Stimulated activated naive CD8-positive, alpha-beta T cell treated with anti-CD3 and anti-CD28 coated beads, Interleukin-15, amount 100 ng/mL, for 72 hours (primary cell): Measurements from ENCODE around the gene BRCA2.

ENCODE experiments used
- ATAC-seq: fragments of 150-1000 bp; cut with Tn5 transposase; 2 replicates; pipeline ENCODE4 v1.10.0; 2021; ENCODE audit warnings: mild to moderate bottlenecking, moderate library complexity
- DNase-seq, 2 donors: peaks; one replicate each; pipeline ENCODE4 v3.0.0; 2021 to 2022
- H3K27ac Mint-ChIP-seq, 2 donors: one replicate each; pipeline ENCODE4 v1.8.0; 2022; ENCODE audit warnings: mild to moderate bottlenecking in 2 of 2, mixed read lengths in 2 of 2, moderate library complexity in 2 of 2
- H3K27me3 Mint-ChIP-seq: one replicate; pipeline ENCODE4 v1.8.0; 2022; ENCODE audit warnings: mixed read lengths
- H3K4me1 Mint-ChIP-seq: one replicate; pipeline ENCODE4 v1.8.0; 2022; ENCODE audit warnings: mild to moderate bottlenecking, mixed read lengths
- H3K4me3 Mint-ChIP-seq, 2 donors: one replicate each; pipeline ENCODE4 v1.8.0; 2022; ENCODE audit warnings: mild to moderate bottlenecking in 2 of 2, mixed read lengths in 2 of 2, moderate library complexity in 1 of 2
- H3K9me3 Mint-ChIP-seq, 2 donors: one replicate each; pipeline ENCODE4 v1.8.0; 2022; ENCODE audit warnings: mixed read lengths in 2 of 2

Gene BRCA2, protein sequence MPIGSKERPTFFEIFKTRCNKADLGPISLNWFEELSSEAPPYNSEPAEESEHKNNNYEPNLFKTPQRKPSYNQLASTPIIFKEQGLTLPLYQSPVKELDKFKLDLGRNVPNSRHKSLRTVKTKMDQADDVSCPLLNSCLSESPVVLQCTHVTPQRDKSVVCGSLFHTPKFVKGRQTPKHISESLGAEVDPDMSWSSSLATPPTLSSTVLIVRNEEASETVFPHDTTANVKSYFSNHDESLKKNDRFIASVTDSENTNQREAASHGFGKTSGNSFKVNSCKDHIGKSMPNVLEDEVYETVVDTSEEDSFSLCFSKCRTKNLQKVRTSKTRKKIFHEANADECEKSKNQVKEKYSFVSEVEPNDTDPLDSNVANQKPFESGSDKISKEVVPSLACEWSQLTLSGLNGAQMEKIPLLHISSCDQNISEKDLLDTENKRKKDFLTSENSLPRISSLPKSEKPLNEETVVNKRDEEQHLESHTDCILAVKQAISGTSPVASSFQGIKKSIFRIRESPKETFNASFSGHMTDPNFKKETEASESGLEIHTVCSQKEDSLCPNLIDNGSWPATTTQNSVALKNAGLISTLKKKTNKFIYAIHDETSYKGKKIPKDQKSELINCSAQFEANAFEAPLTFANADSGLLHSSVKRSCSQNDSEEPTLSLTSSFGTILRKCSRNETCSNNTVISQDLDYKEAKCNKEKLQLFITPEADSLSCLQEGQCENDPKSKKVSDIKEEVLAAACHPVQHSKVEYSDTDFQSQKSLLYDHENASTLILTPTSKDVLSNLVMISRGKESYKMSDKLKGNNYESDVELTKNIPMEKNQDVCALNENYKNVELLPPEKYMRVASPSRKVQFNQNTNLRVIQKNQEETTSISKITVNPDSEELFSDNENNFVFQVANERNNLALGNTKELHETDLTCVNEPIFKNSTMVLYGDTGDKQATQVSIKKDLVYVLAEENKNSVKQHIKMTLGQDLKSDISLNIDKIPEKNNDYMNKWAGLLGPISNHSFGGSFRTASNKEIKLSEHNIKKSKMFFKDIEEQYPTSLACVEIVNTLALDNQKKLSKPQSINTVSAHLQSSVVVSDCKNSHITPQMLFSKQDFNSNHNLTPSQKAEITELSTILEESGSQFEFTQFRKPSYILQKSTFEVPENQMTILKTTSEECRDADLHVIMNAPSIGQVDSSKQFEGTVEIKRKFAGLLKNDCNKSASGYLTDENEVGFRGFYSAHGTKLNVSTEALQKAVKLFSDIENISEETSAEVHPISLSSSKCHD (N-terminal part only)

DNA sequence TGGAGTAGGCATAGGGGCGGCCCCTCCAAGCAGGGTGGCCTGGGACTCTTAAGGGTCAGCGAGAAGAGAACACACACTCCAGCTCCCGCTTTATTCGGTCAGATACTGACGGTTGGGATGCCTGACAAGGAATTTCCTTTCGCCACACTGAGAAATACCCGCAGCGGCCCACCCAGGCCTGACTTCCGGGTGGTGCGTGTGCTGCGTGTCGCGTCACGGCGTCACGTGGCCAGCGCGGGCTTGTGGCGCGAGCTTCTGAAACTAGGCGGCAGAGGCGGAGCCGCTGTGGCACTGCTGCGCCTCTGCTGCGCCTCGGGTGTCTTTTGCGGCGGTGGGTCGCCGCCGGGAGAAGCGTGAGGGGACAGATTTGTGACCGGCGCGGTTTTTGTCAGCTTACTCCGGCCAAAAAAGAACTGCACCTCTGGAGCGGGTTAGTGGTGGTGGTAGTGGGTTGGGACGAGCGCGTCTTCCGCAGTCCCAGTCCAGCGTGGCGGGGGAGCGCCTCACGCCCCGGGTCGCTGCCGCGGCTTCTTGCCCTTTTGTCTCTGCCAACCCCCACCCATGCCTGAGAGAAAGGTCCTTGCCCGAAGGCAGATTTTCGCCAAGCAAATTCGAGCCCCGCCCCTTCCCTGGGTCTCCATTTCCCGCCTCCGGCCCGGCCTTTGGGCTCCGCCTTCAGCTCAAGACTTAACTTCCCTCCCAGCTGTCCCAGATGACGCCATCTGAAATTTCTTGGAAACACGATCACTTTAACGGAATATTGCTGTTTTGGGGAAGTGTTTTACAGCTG, at the start of gene BRCA2, which contains the start of gene ZAR1L:
BRCA2 (plus strand) TSS at position 271 of the 790 bp plus-strand sequence. CDS start 953 bp downstream, outside the sequence.
ZAR1L (minus strand) TSS at position 126 of the 790 bp plus-strand sequence. CDS start 3,438 bp downstream, outside the sequence.
- no peaks in the 10 kb centered on the region for H3K27me3 Mint-ChIP-seq
- peak; percentile 98 for ATAC-seq
- H3K4me1 Mint-ChIP-seq: peaks cover 11% of the 10 kb centered on the region
- H3K9me3 Mint-ChIP-seq: no peaks in the 10 kb centered on the region
- peak within 1 kb of the TSS; percentile 98 to 99 for H3K4me3 Mint-ChIP-seq
- H3K27ac Mint-ChIP-seq: peak within 1 kb of the TSS; percentile 100
- peak; percentile 84 to 90 for DNase-seq

- Mint-ChIP-seq H3K4me3 (no peak overlapping the region), H3K27ac (no peak overlapping the region), H3K4me1 (no peaks in the 10 kb centered on the region), H3K9me3 (no peaks in the 10 kb centered on the region), H3K27me3 (no peaks in the 10 kb centered on the region)
- DNase-seq (no peak), ATAC-seq (no peak)
These were observed 49.6 kb upstream of the BRCA2 start for GRCh38 chr13:32265726-32266125.

DNA sequence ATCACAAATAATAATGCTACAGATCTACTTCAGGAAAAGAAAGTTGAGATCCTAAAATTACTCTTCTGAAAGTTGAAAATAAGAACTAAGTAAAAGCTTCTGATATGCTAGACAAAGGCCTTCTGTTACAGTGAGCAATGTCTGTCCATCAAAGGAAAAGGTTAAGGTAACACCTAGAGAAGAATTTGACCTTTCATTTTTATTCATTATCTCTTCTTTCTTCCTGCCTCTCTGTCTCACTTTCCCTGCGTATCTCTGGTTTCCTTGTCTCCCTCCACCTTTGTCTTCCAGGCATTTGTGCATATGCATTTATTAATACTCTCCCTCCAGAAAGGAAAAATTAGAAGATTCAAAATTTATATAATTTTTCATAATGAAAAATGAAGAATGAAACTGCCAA, 49.2 kb upstream of the BRCA2 start:
- DNase-seq (no peak), ATAC-seq (no peak)
- Mint-ChIP-seq H3K9me3 (no peaks in the 10 kb centered on the region), H3K4me1 (no peaks in the 10 kb centered on the region), H3K27me3 (no peaks in the 10 kb centered on the region), H3K4me3 (no peak overlapping the region), H3K27ac (no peak overlapping the region)

DNA sequence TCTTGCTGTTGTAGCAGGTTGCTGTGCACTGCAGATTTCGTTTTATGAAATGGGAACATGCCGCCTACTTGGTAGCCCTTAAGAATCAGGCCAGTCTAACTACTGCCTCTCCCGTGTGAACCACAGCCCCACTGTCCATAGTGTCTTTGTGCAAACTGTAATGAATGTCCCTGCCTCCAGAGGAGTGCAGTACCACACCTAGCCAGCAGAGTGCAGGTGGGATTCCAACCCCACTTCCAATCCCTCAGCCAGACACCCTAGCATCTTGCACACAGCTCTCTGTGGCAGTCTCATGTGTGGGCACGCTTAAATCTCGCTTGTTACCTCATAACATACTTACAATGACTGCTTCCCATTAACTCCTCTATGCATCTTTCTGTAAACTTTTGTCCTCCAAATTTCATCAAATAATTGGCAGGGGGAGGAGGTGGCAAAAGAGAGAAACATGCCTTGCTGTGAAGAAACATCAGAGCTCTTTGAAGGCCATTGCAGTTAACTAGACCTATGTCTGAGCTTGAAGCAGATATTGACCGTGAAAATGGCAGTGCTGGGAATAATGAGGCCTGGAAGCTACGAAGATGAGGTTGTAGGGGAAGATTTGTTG, 47.4 kb upstream of the BRCA2 start:
- peak; percentile 37 to 42 for DNase-seq
- Mint-ChIP-seq H3K4me1 (peaks cover 5% of the 10 kb centered on the region), H3K9me3 (no peaks in the 10 kb centered on the region), H3K4me3 (no peak overlapping the region), H3K27ac (no peak overlapping the region), H3K27me3 (no peaks in the 10 kb centered on the region)
- peak; percentile 78 for ATAC-seq

DNA sequence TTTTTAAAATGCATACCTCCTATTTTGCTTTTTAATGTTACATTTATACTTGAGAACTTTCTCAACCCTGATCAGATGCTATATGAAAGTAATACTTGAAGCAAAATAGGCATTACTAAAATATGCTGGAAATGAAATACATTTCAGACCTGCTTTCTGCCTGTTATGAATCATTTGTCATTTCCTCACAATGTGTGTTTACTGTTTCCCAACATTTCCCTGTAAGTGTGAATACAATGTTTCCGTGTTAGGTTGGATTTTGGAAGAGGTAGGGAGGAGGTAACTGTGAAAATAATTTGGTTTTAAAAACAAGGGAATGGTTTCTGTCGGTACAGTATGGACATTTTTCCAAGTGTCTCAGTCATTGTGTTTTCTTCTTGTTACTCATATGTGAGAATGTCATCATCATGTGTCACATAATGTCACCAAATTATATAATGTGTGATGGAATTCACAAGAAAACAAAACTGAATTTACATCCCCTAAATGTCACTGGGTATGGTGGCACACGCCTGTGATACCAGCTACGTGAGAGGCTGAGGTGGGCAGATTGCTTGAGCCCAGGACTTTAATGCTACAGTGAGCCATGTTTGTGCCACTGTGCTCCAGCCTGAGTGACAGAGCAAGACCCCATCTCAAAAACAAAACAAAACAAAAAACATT, 43.2 kb upstream of the BRCA2 start:
- Mint-ChIP-seq H3K27ac (peak overlapping the region in 1 of 2 donors; percentile 82), H3K27me3 (no peaks in the 10 kb centered on the region), H3K4me3 (no peak overlapping the region), H3K9me3 (no peaks in the 10 kb centered on the region), H3K4me1 (peaks cover 5% of the 10 kb centered on the region)
- peak; percentile 61 for ATAC-seq
- DNase-seq: no peak

DNA sequence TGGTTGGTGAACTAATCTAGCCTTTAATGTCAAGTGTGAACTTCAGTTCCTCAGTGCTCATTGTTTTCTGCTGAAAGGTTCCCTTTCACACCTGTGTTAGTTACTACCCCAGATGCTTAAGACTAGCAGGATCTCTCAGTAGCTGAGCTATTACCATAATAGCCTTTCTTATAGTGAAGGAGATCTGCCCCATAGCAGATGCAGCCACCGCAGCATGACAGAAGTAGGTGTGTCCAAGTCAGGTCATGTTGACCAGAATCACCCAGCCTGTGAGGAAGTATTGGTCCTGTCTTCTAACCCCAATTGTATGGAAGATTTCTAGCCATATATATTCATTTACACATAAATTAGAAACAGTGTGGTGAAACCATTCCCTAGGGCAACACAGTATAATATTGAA, 37.5 kb upstream of the BRCA2 start:
- H3K4me1 Mint-ChIP-seq: no peaks in the 10 kb centered on the region
- H3K27me3 Mint-ChIP-seq: no peaks in the 10 kb centered on the region
- no peak for ATAC-seq
- H3K27ac Mint-ChIP-seq: no peak overlapping the region
- no peak for DNase-seq
- no peak overlapping the region for H3K4me3 Mint-ChIP-seq
- no peaks in the 10 kb centered on the region for H3K9me3 Mint-ChIP-seq

DNA sequence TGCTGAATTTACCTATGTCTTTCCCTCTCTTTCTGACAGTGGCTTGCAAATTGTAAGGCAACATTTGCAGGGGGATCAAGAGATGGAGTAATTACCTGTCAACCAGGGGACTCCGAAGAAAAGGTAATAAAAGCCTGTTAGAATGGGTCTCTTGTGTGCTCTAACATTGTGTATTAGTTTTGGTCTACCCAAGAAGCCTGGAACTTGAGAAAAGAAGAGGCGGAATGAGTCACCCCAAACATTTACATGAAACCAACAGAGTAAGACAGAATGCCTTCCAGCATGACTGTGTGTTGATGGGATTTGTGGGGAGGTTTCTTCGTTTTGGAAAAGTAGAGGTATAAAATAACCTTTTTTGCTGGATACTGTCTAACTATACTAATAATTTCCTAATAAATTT, 36.9 kb upstream of the BRCA2 start:
- H3K4me1 Mint-ChIP-seq: no peaks in the 10 kb centered on the region
- H3K27me3 Mint-ChIP-seq: no peaks in the 10 kb centered on the region
- DNase-seq: no peak
- ATAC-seq: no peak
- no peak overlapping the region for H3K27ac Mint-ChIP-seq
- no peak overlapping the region for H3K4me3 Mint-ChIP-seq
- no peaks in the 10 kb centered on the region for H3K9me3 Mint-ChIP-seq

GRCh38 chr13:32281096-32281495, 34.2 kb upstream of the BRCA2 start:
- H3K27ac Mint-ChIP-seq: no peak overlapping the region
- H3K4me1 Mint-ChIP-seq: no peaks in the 10 kb centered on the region
- ATAC-seq: no peak
- H3K27me3 Mint-ChIP-seq: no peaks in the 10 kb centered on the region
- H3K4me3 Mint-ChIP-seq: no peak overlapping the region
- H3K9me3 Mint-ChIP-seq: no peaks in the 10 kb centered on the region
- no peak for DNase-seq

DNA sequence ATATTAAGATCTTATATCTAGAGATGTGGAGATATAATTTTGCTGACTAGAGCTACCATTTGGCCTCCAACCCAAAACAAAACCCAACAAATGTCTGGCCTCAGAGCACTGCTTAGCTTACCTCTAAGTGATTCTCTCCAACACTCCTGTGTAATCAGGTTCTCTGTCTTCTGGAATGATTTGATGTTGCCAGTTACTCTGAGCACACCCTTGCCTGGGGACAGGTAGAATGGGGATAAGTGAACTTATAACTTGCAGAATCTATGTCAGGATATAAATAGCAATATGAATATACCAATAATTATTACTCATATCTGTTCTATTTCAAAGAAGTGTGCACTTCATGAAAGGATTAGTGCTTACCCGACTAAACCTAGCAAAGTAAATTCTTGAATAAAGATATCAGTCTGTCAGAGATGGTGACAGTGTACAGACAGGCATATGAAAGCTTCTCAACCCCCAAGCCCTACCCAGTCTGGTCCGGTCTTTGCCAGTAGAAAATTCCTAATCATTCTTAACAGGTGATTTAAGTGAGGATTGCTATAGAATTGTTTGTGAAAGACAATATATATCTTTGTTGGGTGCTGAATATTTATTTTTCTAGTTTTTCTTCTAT, 33.1 kb upstream of the BRCA2 start:
- Mint-ChIP-seq H3K4me1 (no peaks in the 10 kb centered on the region), H3K4me3 (no peak overlapping the region), H3K27me3 (no peaks in the 10 kb centered on the region), H3K9me3 (no peaks in the 10 kb centered on the region), H3K27ac (no peak overlapping the region)
- no peak for ATAC-seq
- DNase-seq: no peak

DNA sequence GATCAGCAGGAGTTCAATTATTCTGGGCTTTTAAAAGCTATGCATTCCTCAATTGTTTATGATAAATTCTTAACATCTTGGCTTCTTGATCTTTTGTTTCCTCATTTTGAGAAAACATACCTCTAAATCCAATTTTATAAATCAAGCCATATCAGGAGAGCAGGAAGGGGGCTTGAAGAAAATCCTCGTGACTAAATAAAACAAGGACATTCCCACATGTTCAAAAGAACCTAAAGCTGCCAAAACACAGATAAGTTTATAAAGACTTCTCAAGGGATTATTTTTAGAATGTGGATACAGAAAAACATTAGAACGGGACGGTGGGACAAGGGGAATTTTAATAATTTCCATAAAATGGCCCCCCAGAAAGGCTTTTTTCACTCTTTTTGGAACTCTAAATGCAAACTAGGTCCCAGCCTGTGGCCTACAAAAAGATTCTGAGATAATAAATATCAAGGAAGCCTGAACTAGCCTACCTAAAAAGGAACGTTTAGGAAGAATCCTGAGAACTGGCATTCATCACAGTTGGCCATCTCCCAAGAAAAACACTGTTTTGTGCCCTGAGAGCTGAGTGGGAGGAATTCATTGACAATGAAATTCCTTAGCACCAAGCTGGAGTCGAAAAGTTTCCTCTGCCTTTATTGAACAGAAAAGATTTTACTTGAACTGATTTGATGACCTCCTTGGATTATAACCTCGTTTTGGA, 30.2 kb upstream of the BRCA2 start:
- Mint-ChIP-seq H3K27me3 (no peaks in the 10 kb centered on the region), H3K4me1 (no peaks in the 10 kb centered on the region), H3K27ac (no peak overlapping the region), H3K4me3 (no peak overlapping the region), H3K9me3 (no peaks in the 10 kb centered on the region)
- ATAC-seq (no peak), DNase-seq (no peak)

DNA sequence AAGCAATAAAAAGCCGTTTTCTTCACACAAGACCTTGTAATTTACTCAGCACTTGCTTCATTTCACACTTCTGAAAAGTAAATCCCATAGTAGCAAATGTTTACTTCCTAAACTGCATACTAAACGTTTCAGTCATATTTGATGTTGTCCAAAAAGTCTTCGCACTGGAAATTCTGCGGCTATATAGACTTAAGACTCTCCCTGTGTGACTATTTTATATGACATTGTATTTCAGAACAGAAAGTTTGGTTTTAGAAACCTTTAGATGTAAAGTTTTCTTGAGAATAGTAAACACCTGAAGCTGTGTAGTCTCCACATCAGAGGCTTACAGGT, 29.7 kb upstream of the BRCA2 start:
- DNase-seq: no peak
- no peaks in the 10 kb centered on the region for H3K27me3 Mint-ChIP-seq
- ATAC-seq: no peak
- no peak overlapping the region for H3K27ac Mint-ChIP-seq
- no peaks in the 10 kb centered on the region for H3K4me1 Mint-ChIP-seq
- no peaks in the 10 kb centered on the region for H3K9me3 Mint-ChIP-seq
- no peak overlapping the region for H3K4me3 Mint-ChIP-seq

DNA sequence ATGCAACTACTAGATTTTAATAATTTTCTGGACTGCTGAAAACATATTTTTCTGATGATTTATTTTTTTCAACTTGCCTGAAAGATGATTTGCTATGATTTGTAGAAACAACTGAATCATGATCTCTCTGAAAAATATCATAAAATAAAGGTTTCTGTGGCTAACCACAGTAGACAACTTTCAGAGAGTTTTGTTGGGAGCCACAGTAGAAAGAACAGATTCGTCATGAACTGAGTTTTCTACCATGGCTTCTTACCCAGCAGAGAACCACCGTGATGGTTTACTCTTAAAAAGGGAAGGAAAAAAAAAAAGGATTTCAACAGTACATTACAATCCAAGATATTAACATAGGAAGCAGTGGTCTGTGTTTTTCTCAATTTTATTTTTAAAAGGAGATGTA, 18.1 kb upstream of the BRCA2 start:
- Mint-ChIP-seq H3K9me3 (no peaks in the 10 kb centered on the region), H3K4me1 (no peaks in the 10 kb centered on the region), H3K27ac (no peak overlapping the region), H3K4me3 (no peak overlapping the region), H3K27me3 (peaks cover 5% of the 10 kb centered on the region)
- DNase-seq: no peak
- ATAC-seq: peak; percentile 60

DNA sequence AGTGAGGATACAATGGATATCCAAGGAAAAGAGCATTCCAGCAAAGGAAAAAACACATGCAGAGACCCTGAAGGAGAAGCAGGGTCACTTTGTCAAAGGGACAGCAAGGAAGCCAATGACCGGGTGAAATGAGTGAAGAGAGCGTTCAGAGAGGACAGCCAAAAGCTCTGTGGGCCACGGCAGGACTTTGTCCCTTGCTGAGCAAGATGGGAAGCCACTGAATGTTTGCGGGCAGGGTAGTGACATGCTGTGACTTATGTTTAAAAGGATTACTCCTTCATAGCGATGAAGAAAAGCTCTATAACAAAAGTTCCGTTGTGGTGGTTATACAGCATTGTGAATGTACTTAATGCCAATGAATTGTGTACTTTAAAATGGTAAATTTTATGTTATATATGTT, 16.6 kb upstream of the BRCA2 start:
- Mint-ChIP-seq H3K27ac (no peak overlapping the region), H3K4me3 (no peak overlapping the region), H3K9me3 (no peaks in the 10 kb centered on the region), H3K27me3 (peaks cover 5% of the 10 kb centered on the region), H3K4me1 (no peaks in the 10 kb centered on the region)
- no peak for ATAC-seq
- no peak for DNase-seq
